Fibroblast of lung (primary cell): ENCODE measurements around the gene LCN1.

ENCODE experiments used
- CTCF ChIP-seq, 2 donors: IDR thresholded peaks in 1 of 2; conservative IDR thresholded peaks in 1 of 2; 1 replicate in 1 of 2; 2 replicates in 1 of 2; pipeline ENCODE4 v1.5.1; 2011 to 2012; ENCODE audit warnings: low read length in 2 of 2, control low read depth in 1 of 2, inconsistent platforms in 1 of 2, low read depth in 1 of 2, mild to moderate bottlenecking in 1 of 2
- EZH2 ChIP-seq: IDR thresholded peaks from 2 replicates; pipeline ENCODE4 v1.5.1; 2012; ENCODE audit warnings: low read length, control low read depth, mild to moderate bottlenecking; ENCODE audit errors: missing control alignments

- TF ChIP-seq CTCF (conservative IDR thresholded peaks at IDR 0.05 in 1 of 2, IDR thresholded peaks at IDR 0.05 in 1 of 2; ENCODE audit: low read depth in 1 of 2, low read length in 2 of 2) (no peak), EZH2 (no peak)
Measured at GRCh38 chr9:135471791-135472640, 49.2 kb upstream of the LCN1 start.
